Measurements from ENCODE around the gene CCDC54.

CCDC54 gene

GRCh38 chr3:107407355-107407754 lies 30.1 kb downstream of the CCDC54 start:
- DNase-seq (ENCODE audit: low read depth): no peak
- no peak for TF ChIP-seq CTCF (conservative IDR thresholded peaks at IDR 0.05; ENCODE audit: low read length)
- H3K4me3 ChIP-seq (ENCODE audit: low read length): no peak overlapping the region

DNA sequence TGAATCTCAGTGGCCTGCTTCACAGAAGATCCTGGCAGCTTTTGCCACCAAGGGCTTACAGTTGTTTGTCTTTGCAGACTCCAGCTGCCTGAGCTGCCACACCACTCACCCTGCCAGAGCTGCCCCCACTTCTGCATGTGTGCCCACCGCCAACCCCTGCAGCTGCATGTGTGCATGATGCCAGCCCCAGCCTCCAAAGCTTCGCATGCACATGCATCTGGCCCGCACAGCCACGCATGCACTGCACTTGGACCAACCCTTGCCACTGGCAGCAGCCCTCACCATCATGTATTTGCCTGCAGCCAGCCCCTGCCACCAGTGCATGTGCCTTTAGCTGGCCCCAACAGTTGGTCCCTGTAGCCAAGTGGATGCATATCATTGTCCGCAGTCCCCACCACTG lies 31.3 kb downstream of the CCDC54 start:
- no peak for DNase-seq (ENCODE audit: low read depth)
- H3K4me3 ChIP-seq (ENCODE audit: low read length): no peak overlapping the region

GRCh38 chr3:107409365-107409764 lies 32.1 kb downstream of the CCDC54 start:
- DNase-seq (ENCODE audit: low read depth): no peak
- no peak for TF ChIP-seq CTCF (conservative IDR thresholded peaks at IDR 0.05; ENCODE audit: low read length)
- H3K4me3 ChIP-seq (ENCODE audit: low read length): no peak overlapping the region

More for the DNA sequence above, 31.3 kb downstream of the CCDC54 start:
- TF ChIP-seq CTCF (conservative IDR thresholded peaks at IDR 0.05; ENCODE audit: low read length): no peak

- no peak overlapping the region for H3K4me3 ChIP-seq (ENCODE audit: low read length)
- TF ChIP-seq CTCF (conservative IDR thresholded peaks at IDR 0.05; ENCODE audit: low read length): no peak
- DNase-seq (ENCODE audit: low read depth): peak; percentile 54
Observed at GRCh38 chr3:107410606-107411005, 33.4 kb downstream of the CCDC54 start.

GRCh38 chr3:107411056-107411455 lies 33.8 kb downstream of the CCDC54 start:
- DNase-seq (ENCODE audit: low read depth): no peak
- TF ChIP-seq CTCF (conservative IDR thresholded peaks at IDR 0.05; ENCODE audit: low read length): no peak

GRCh38 chr3:107411779-107412178 lies 34.5 kb downstream of the CCDC54 start:
- H3K4me3 ChIP-seq (ENCODE audit: low read length): no peak overlapping the region
- no peak for DNase-seq (ENCODE audit: low read depth)
- no peak for TF ChIP-seq CTCF (conservative IDR thresholded peaks at IDR 0.05; ENCODE audit: low read length)

More at GRCh38 chr3:107411056-107411455, 33.8 kb downstream of the CCDC54 start:
- H3K4me3 ChIP-seq (ENCODE audit: low read length): no peak overlapping the region

- peak; percentile 76 for DNase-seq (ENCODE audit: low read depth)
- TF ChIP-seq CTCF (conservative IDR thresholded peaks at IDR 0.05; ENCODE audit: low read length): no peak
- no peak overlapping the region for H3K4me3 ChIP-seq (ENCODE audit: low read length)
Observed at GRCh38 chr3:107412376-107412775, 35.1 kb downstream of the CCDC54 start.
